Caco-2 (cell line): Measurements from ENCODE around the gene PRPH. TPM values are rescaled to one million over a fixed set of nuclear protein-coding genes. Genes with fewer than 3 reads are reported as not detected.
"Not testable (repeated sequence)": the region's sequence is repeated elsewhere in the genome, so short reads cannot be mapped to it uniquely, and the experiment has no call there.

ENCODE experiments used
- BruUV-seq: library from RNA; stranded (reverse); fragments of 400-500 nt; replicated peaks from 2 replicates; lab custom pipeline; 2021; lab: Mats Ljungman, UMichigan
- CTCF ChIA-PET: fragments of 300-600 bp; sonication (Branson Sonifier 250); formaldehyde crosslinking; loops from one replicate; lab custom pipeline; 2022; ENCODE audit warnings: antibody characterized with exemption; lab: Charles Lee
- POLR2A ChIA-PET: fragments of 300-600 bp; sonication (Branson Sonifier 250); formaldehyde crosslinking; loops from one replicate; lab custom pipeline; 2022; ENCODE audit warnings: antibody characterized with exemption; lab: Charles Lee
- DNase-seq, 2 experiments: peaks; one replicate each; pipeline versions ENCODE4 v3.0.0 to v3.0.0-alpha.2; 2020 to 2022
- H3K27me3 ChIP-seq: replicated peaks from 2 replicates; pipeline ENCODE4 v1.6.0; 2011; ENCODE audit warnings: low read length; ENCODE audit not compliant: control insufficient read depth, insufficient read depth
- H3K36me3 ChIP-seq: 2 replicates; pipeline ENCODE4 v1.5.1; 2011; ENCODE audit warnings: low read length; ENCODE audit not compliant: control insufficient read depth, insufficient read depth
- H3K4me1 ChIP-seq: fragments of 250-450 bp; sonication (Bioruptor Pico); 2 replicates; pipeline ENCODE4 v1.5.1; 2020; ENCODE audit warnings: mild to moderate bottlenecking
- H3K4me3 ChIP-seq: 2 replicates; pipeline ENCODE4 v1.5.1; 2011; ENCODE audit warnings: low read depth, mild to moderate bottlenecking, control low read depth, low read length
- H3K9me3 ChIP-seq: fragments of 250-450 bp; sonication (Bioruptor Pico); 2 replicates; pipeline ENCODE4 v1.5.1; 2020; ENCODE audit warnings: mild to moderate bottlenecking, moderate library complexity
- H3K27ac Mint-ChIP-seq: one replicate; pipeline ENCODE4 v1.8.0; 2022; ENCODE audit warnings: mixed read lengths; ENCODE audit not compliant: unreplicated experiment
- H3K27me3 Mint-ChIP-seq: one replicate; pipeline ENCODE4 v1.8.0; 2022; ENCODE audit warnings: mixed read lengths; ENCODE audit not compliant: insufficient read depth, unreplicated experiment
- H3K36me3 Mint-ChIP-seq: one replicate; pipeline ENCODE4 v1.8.0; 2022; ENCODE audit warnings: mild to moderate bottlenecking, mixed read lengths; ENCODE audit not compliant: insufficient read depth, unreplicated experiment
- H3K4me1 Mint-ChIP-seq: one replicate; pipeline ENCODE4 v1.8.0; 2022; ENCODE audit warnings: low read depth, mixed read lengths; ENCODE audit not compliant: unreplicated experiment
- H3K4me3 Mint-ChIP-seq: one replicate; pipeline ENCODE4 v1.8.0; 2022; ENCODE audit warnings: mild to moderate bottlenecking, moderate library complexity, mixed read lengths; ENCODE audit not compliant: unreplicated experiment
- H3K9me3 Mint-ChIP-seq: one replicate; pipeline ENCODE4 v1.8.0; 2022; ENCODE audit warnings: mixed read lengths; ENCODE audit not compliant: unreplicated experiment
- CTCF ChIP-seq, 2 experiments: fragments of 200-600 bp in 1 of 2; IDR thresholded peaks; 1 replicate in 1 of 2; 2 replicates in 1 of 2; pipeline versions ENCODE4 v1.5.1 to v1.8.0; 2011 to 2022; ENCODE audit warnings: antibody characterized with exemption in 1 of 2, control low read depth in 1 of 2, inconsistent platforms in 1 of 2, low read depth in 1 of 2, low read length in 1 of 2, mild to moderate bottlenecking in 1 of 2, moderate library complexity in 1 of 2; ENCODE audit not compliant: insufficient read depth in 1 of 2, severe bottlenecking in 1 of 2, unreplicated experiment in 1 of 2
- intact Hi-C: fragments of 100-400 bp; cut with micrococcal nuclease; formaldehyde crosslinking; loops from one replicate; pipeline ENCODE4 v1.10.0; 2022; ENCODE audit not compliant: unreplicated experiment
- total RNA-seq: library from RNA; stranded (reverse); gene quantifications from 2 replicates; pipeline ENCODE4 v1.2.3, GENCODE V29; 2022

Gene PRPH
- total RNA-seq, 1 experiment from 2014 or later = 4.9 TPM

DNA sequence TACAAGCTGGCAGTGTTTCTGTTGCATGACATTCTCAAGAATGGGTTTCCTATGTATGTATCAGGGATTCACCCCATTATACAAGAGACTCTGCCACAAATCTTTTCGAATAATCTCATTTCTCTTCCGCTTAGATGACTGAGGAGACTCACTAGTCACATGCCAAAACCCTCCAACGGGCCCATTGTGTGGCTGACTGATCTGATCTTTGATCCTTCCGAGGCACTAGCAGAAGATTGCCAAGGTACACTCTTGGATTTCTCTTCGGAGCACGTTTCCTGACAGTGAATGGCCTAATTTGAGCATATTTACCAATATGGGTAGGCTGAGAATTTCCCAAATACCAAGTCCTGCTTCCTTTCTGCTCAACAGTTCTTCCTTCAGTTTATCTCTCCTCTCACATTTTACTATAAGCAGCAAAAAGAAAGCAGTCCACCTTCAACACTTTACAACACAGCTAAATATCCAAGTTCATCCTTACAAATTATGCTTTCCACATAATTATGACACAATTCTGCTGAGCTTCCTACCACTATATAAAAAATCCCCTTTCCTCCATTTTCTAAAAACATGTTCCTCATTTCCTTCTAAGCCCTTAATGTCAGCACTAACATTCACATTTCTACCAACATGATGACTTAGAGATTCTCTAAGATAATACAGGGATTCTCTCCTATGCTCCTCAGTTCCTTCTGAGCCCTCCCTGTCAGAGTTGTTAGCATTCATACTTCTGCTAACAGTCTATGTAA lies 11.0 kb downstream of the PRPH start:
- Histone ChIP-seq H3K9me3 (no peaks in the 10 kb centered on the region), H3K4me3 (no peak overlapping the region), H3K4me1 (0 out of 2 replicates have a peak, but pooled peaks cover 5% of the 10 kb centered on the region), H3K36me3 (no peaks in the 10 kb centered on the region), H3K27me3 (no peaks in the 10 kb centered on the region)
- H3K36me3 Mint-ChIP-seq = no peaks in the 10 kb centered on the region
- no TSS peak for BruUV-seq
- ChIA-PET POLR2A (interaction anchor here (0.6 kb wide), 1 partner anchor 195 kb away, joined by 4 read pairs; no protein-coding TSS in a partner anchor), CTCF (interaction anchor here (0.9 to 1.2 kb wide), 2 partner anchors 9 kb away, joined by 3 to 4 read pairs; no protein-coding TSS in a partner anchor)
- H3K27ac Mint-ChIP-seq = no peak overlapping the region
- intact Hi-C loops = no loop called here
- H3K9me3 Mint-ChIP-seq = no peaks in the 10 kb centered on the region
- TF ChIP-seq CTCF (IDR thresholded peaks at IDR 0.05; ENCODE audit: insufficient read depth in 1 of 2, low read depth in 1 of 2, low read length in 1 of 2, severe bottlenecking in 1 of 2, unreplicated experiment in 1 of 2) = no peak
- peaks cover 18% of the 10 kb centered on the region for H3K4me1 Mint-ChIP-seq
- H3K4me3 Mint-ChIP-seq = no peak overlapping the region
- H3K27me3 Mint-ChIP-seq = peaks cover 10% of the 10 kb centered on the region
- no peak for DNase-seq

DNA sequence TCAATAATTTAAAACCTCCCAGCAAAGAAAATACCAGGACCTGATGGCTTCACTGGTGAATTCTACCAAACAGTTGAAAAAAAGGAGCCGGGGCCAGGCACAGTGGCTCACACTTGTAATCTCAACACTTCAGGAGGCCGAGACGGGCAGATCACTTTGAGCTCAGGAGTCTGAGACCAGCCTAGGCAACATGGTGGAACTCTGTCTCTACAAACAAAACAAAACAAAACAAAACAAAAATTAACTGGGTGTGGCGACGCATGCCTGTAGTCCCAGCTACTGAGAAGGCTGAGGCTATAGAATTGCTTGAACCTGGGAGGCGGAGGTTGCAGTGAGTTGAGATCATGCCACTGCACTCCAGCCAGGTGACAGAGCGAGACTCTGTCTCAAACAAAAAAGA lies 14.4 kb downstream of the PRPH start:
- no peak for TF ChIP-seq CTCF (IDR thresholded peaks at IDR 0.05; ENCODE audit: insufficient read depth in 1 of 2, low read depth in 1 of 2, low read length in 1 of 2, severe bottlenecking in 1 of 2, unreplicated experiment in 1 of 2)
- Histone ChIP-seq H3K9me3 (no peaks in the 10 kb centered on the region), H3K36me3 (no peaks in the 10 kb centered on the region), H3K27me3 (no peaks in the 10 kb centered on the region), H3K4me1 (no peaks in the 10 kb centered on the region), H3K4me3 (no peak overlapping the region)
- intact Hi-C loops = no loop called here
- H3K36me3 Mint-ChIP-seq = no peaks in the 10 kb centered on the region
- H3K27ac Mint-ChIP-seq = no peak overlapping the region
- no TSS peak for BruUV-seq
- peaks cover 7% of the 10 kb centered on the region for H3K4me1 Mint-ChIP-seq
- peaks cover 5% of the 10 kb centered on the region for H3K27me3 Mint-ChIP-seq
- POLR2A ChIA-PET = interaction anchor here (1.1 kb wide), 1 partner anchor 14 kb away, joined by 5 read pairs; the partner anchor contains the start of gene TROAP
- no peak for DNase-seq
- CTCF ChIA-PET = interaction anchor here (1.0 kb wide), 1 partner anchor 12 kb away, joined by 4 read pairs; no protein-coding TSS in a partner anchor
- no peak overlapping the region for H3K4me3 Mint-ChIP-seq
- no peaks in the 10 kb centered on the region for H3K9me3 Mint-ChIP-seq

GRCh38 chr12:49310451-49311000 lies 15.6 kb downstream of the PRPH start:
- intact Hi-C loops, H3K9me3 ChIP-seq, POLR2A ChIA-PET, BruUV-seq, H3K36me3 Mint-ChIP-seq, H3K27me3 Mint-ChIP-seq, DNase-seq, H3K27me3 ChIP-seq, H3K9me3 Mint-ChIP-seq, H3K4me3 Mint-ChIP-seq, H3K4me1 ChIP-seq, H3K27ac Mint-ChIP-seq, H3K4me3 ChIP-seq, H3K36me3 ChIP-seq, H3K4me1 Mint-ChIP-seq: not testable (repeated sequence)
- CTCF ChIA-PET = interaction anchor here (0.9 kb wide), 1 partner anchor 36 kb away, joined by 3 read pairs; the partner anchor contains the start of gene DNAJC22
